ENCODE results near the gene LMAN2L. TPM values are rescaled to one million over a fixed set of nuclear protein-coding genes. Genes with fewer than 3 reads are reported as not detected.

Gene LMAN2L
- total RNA-seq, 2 donors from 2014 or later, result 8.2 to 8.5 TPM

DNA sequence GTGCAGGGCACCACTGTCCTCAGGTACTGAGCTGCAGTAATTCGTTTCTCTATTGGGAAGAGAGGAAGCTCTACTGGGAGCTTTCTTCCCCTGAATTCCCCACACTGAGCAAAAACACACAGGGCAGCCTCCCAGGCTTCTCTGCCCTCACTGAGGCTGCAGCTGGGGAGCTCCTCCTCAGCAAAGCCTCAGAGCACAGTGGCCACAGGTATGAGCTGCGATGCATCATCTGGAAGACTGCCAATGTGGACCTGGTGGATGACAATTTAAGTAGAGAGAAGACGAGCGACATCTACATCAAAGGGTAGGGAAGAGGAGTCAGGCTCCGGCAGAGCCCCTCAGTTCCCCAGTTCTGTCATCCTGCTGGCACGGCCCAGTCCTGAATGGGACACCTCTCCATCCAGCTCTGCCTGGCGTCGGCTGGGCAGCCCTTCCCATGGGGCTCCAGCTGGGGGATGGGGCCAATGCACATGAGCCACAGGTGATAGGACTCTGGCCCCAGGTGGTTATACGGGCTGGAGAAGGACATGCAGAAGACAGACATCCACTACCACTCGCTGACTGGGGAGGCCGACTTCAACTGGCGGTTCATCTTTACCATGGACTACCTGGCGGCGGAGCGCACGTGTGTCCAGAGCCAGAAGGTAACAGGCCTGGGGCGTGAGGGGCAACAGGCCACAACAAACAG, 37.6 kb downstream of the LMAN2L start:
- Mint-ChIP-seq H3K4me3 (no peak overlapping the region), H3K27ac (no peak overlapping the region), H3K9me3 (no peaks in the 10 kb centered on the region), H3K36me3 (ENCODE audit: low read depth) (peaks cover 31% of the 10 kb centered on the region), H3K27me3 (no peaks in the 10 kb centered on the region), H3K4me1 (no peaks in the 10 kb centered on the region)
- ATAC-seq (replicated peaks), result no peak

DNA sequence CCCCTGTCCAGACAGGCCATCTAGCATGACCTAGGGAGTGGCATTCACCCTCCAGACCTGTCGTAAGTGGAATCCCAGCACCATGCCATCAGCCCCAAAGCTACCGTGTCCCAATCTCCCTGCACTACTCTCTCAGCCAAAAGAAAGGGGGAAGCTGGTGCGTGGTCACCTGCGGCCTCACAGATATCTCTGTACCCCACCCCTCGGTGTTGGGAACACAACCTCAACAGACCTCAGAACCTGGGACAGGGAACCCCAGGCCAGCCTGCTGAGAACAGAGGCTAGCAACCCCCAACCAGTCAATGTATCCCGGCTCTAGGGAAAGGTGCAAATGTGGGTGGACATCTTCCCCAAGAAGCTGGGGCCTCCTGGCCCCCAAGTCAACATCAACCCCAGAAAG, 38.2 kb downstream of the LMAN2L start:
- ATAC-seq (replicated peaks), result no peak
- H3K4me1 Mint-ChIP-seq, result no peaks in the 10 kb centered on the region
- H3K9me3 Mint-ChIP-seq, result no peaks in the 10 kb centered on the region

DNA sequence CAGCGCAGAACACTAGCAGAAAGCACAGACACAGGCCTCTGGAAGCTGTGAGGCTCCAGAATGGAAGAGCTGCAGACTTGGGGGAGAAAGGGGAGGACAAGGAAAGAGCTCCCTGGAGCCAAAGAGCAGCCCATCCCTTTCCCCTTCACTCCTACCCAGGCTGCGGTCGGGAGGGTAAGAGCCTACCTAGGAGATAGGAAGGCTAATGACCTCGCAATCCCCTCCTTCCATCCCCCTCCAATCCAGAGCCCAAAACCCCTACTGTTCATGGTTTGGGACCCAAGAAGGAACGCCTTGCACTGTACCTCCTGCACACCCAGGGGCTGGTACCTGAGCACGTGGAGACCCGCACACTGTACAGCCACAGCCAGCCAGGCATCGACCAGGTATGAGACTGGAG, 39.8 kb downstream of the LMAN2L start:
- H3K4me3 Mint-ChIP-seq, result no peak overlapping the region
- no peaks in the 10 kb centered on the region for H3K27me3 Mint-ChIP-seq
- peaks cover 9% of the 10 kb centered on the region for H3K36me3 Mint-ChIP-seq (ENCODE audit: low read depth)
- no peaks in the 10 kb centered on the region for H3K9me3 Mint-ChIP-seq
- no peak overlapping the region for H3K27ac Mint-ChIP-seq
- no peak for ATAC-seq (replicated peaks)
- no peaks in the 10 kb centered on the region for H3K4me1 Mint-ChIP-seq

More for the DNA sequence above, 38.2 kb downstream of the LMAN2L start:
- Mint-ChIP-seq H3K36me3 (ENCODE audit: low read depth) (peaks cover 25% of the 10 kb centered on the region), H3K27ac (no peak overlapping the region), H3K27me3 (no peaks in the 10 kb centered on the region), H3K4me3 (no peak overlapping the region)

DNA sequence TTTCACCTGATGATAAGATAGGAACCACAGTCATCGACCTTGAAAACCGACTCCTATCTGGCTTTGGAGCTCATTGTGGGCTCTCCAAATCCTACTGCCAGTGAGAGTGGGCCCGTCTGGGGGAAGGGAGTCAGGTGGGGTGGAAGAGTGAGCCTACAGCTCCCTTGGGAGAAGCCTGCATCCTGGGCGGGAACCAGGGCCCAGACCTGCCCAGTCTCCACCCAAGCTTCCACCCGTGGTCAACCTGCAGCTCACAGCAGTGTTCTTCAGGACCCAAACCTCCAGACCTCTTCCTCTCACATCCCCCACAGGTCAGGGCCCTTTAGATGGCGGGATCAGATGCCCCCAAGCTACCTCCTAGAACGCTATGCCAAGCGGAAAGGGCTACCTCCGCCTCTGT, 40.2 kb downstream of the LMAN2L start:
- Mint-ChIP-seq H3K27me3 (no peaks in the 10 kb centered on the region), H3K36me3 (ENCODE audit: low read depth) (peaks cover 8% of the 10 kb centered on the region), H3K4me1 (no peaks in the 10 kb centered on the region), H3K9me3 (no peaks in the 10 kb centered on the region), H3K27ac (peak overlapping the region; percentile 31), H3K4me3 (no peak overlapping the region)
- ATAC-seq (replicated peaks), result no peak

- no peak for ATAC-seq (replicated peaks)
- no peaks in the 10 kb centered on the region for H3K27me3 Mint-ChIP-seq
- H3K27ac Mint-ChIP-seq, result peak overlapping the region; percentile 31
- no peak overlapping the region for H3K4me3 Mint-ChIP-seq
- H3K36me3 Mint-ChIP-seq (ENCODE audit: low read depth), result peaks cover 2% of the 10 kb centered on the region
- H3K9me3 Mint-ChIP-seq, result no peaks in the 10 kb centered on the region
- no peaks in the 10 kb centered on the region for H3K4me1 Mint-ChIP-seq
These were observed 40.8 kb downstream of the LMAN2L start for GRCh38 chr2:96699021-96699420.

- no peaks in the 10 kb centered on the region for H3K36me3 Mint-ChIP-seq (ENCODE audit: low read depth)
- ATAC-seq (replicated peaks), result no peak
- H3K27me3 Mint-ChIP-seq, result no peaks in the 10 kb centered on the region
These were observed 41.5 kb downstream of the LMAN2L start for GRCh38 chr2:96698221-96698861.

GRCh38 chr2:96697476-96697875, 42.4 kb downstream of the LMAN2L start:
- H3K36me3 Mint-ChIP-seq (ENCODE audit: low read depth), result no peaks in the 10 kb centered on the region
- no peaks in the 10 kb centered on the region for H3K27me3 Mint-ChIP-seq
- H3K4me3 Mint-ChIP-seq, result no peak overlapping the region
- no peaks in the 10 kb centered on the region for H3K9me3 Mint-ChIP-seq
- no peak for ATAC-seq (replicated peaks)
- H3K4me1 Mint-ChIP-seq, result no peaks in the 10 kb centered on the region
- no peak overlapping the region for H3K27ac Mint-ChIP-seq

More at GRCh38 chr2:96698221-96698861, 41.5 kb downstream of the LMAN2L start:
- Mint-ChIP-seq H3K4me3 (no peak overlapping the region), H3K27ac (no peak overlapping the region), H3K9me3 (no peaks in the 10 kb centered on the region), H3K4me1 (no peaks in the 10 kb centered on the region)

- H3K36me3 Mint-ChIP-seq (ENCODE audit: low read depth), result no peaks in the 10 kb centered on the region
- no peaks in the 10 kb centered on the region for H3K27me3 Mint-ChIP-seq
- ATAC-seq (replicated peaks), result no peak
- H3K27ac Mint-ChIP-seq, result no peak overlapping the region
- H3K4me3 Mint-ChIP-seq, result no peak overlapping the region
- no peaks in the 10 kb centered on the region for H3K4me1 Mint-ChIP-seq
- no peaks in the 10 kb centered on the region for H3K9me3 Mint-ChIP-seq
These were observed 44.3 kb downstream of the LMAN2L start for GRCh38 chr2:96695602-96696001.

GRCh38 chr2:96694816-96695455, 44.9 kb downstream of the LMAN2L start:
- H3K36me3 Mint-ChIP-seq (ENCODE audit: low read depth), result no peaks in the 10 kb centered on the region
- no peak for ATAC-seq (replicated peaks)

DNA sequence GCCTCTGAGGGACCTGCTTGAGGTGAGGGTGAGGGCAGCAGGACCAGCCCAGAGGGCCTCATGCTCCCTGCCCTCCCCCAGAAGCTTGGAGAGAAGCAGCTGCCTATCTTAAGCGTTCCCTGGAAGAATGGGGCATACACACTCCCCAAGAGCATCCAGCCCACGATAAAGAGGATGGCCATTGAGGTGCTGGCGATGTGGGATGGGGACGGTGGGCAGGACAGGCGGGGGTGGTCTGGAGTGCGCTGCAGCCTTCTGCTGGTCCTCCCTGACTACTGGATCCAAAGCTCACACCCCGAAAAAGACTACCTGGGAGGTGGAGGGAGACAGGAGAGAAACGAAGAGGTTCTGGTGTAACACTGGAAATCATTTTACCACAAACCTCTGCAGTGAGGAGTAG, 45.6 kb downstream of the LMAN2L start:
- Mint-ChIP-seq H3K27me3 (no peaks in the 10 kb centered on the region), H3K4me3 (no peak overlapping the region), H3K27ac (no peak overlapping the region), H3K36me3 (ENCODE audit: low read depth) (no peaks in the 10 kb centered on the region), H3K4me1 (no peaks in the 10 kb centered on the region), H3K9me3 (no peaks in the 10 kb centered on the region)
- ATAC-seq (replicated peaks), result no peak

More at GRCh38 chr2:96694816-96695455, 44.9 kb downstream of the LMAN2L start:
- Mint-ChIP-seq H3K27me3 (no peaks in the 10 kb centered on the region), H3K4me3 (no peak overlapping the region), H3K9me3 (no peaks in the 10 kb centered on the region), H3K27ac (no peak overlapping the region), H3K4me1 (no peaks in the 10 kb centered on the region)

- Mint-ChIP-seq H3K27me3 (no peaks in the 10 kb centered on the region), H3K4me1 (no peaks in the 10 kb centered on the region), H3K9me3 (no peaks in the 10 kb centered on the region), H3K36me3 (ENCODE audit: low read depth) (no peaks in the 10 kb centered on the region), H3K4me3 (no peak overlapping the region), H3K27ac (no peak overlapping the region)
- ATAC-seq (replicated peaks), result no peak
These were observed 46.3 kb downstream of the LMAN2L start for GRCh38 chr2:96693286-96694200.

DNA sequence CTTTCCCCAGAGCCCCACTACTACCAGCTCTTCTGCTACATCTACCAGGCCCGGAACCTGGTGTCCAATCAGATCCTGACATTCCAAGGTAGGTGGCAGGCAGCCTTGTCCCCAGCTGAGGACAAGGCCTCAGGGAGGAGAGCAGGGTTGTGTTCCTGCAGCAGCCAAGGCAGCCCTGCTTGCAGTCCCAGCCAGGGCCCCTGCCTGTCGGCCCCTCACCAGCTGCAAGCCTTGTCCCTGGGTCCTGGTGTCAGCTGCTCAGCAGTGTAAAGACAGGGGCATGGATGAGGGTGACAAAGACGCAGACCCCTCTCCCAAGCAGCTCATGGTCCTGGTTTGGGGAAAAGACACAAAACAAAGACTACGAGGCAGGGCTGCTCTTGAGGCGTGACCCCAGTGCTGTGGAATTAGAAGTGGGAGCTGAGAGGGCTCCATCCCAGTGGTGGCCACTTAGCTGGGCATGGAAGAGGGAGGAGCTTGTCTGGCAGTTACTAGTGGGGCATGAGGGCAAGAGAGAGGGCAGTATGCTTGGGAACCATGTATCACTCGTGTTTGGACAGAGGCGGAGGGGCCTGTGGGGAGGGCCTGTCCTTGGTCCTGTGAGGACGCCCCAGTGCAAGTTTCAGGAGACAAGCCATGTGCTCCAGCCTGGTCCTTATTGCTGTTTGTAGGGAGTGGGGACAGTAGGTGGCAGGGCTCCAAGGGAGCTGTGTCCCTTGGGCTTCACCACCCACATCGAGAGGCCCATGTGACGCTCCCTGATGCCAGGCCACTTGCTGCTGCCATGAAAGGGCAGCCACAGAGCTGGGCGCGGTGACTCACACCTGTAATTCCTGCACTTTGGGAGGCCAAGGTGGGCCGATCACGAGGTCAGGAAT, 47.5 kb downstream of the LMAN2L start:
- no peak overlapping the region for H3K4me3 Mint-ChIP-seq
- no peaks in the 10 kb centered on the region for H3K4me1 Mint-ChIP-seq
- H3K9me3 Mint-ChIP-seq, result no peaks in the 10 kb centered on the region
- H3K27me3 Mint-ChIP-seq, result no peaks in the 10 kb centered on the region
- no peak for ATAC-seq (replicated peaks)
- no peaks in the 10 kb centered on the region for H3K36me3 Mint-ChIP-seq (ENCODE audit: low read depth)
- no peak overlapping the region for H3K27ac Mint-ChIP-seq

GRCh38 chr2:96691022-96691612, 48.7 kb downstream of the LMAN2L start:
- no peak for ATAC-seq (replicated peaks)
- Mint-ChIP-seq H3K4me3 (no peak overlapping the region), H3K27me3 (peaks cover 6% of the 10 kb centered on the region), H3K4me1 (no peaks in the 10 kb centered on the region), H3K9me3 (no peaks in the 10 kb centered on the region), H3K36me3 (ENCODE audit: low read depth) (no peaks in the 10 kb centered on the region), H3K27ac (no peak overlapping the region)

All from activated T-helper 17 cell treated with anti-CD3 and anti-CD28 coated beads, Interleukin-2, amount 50 U/mL, for 72 hours (primary cell).